ENCODE data around the gene SEL1L.
"Not testable (repeated sequence)": the region's sequence is repeated elsewhere in the genome, so short reads cannot be mapped to it uniquely, and the experiment has no call there.

The SEL1L gene

DNA sequence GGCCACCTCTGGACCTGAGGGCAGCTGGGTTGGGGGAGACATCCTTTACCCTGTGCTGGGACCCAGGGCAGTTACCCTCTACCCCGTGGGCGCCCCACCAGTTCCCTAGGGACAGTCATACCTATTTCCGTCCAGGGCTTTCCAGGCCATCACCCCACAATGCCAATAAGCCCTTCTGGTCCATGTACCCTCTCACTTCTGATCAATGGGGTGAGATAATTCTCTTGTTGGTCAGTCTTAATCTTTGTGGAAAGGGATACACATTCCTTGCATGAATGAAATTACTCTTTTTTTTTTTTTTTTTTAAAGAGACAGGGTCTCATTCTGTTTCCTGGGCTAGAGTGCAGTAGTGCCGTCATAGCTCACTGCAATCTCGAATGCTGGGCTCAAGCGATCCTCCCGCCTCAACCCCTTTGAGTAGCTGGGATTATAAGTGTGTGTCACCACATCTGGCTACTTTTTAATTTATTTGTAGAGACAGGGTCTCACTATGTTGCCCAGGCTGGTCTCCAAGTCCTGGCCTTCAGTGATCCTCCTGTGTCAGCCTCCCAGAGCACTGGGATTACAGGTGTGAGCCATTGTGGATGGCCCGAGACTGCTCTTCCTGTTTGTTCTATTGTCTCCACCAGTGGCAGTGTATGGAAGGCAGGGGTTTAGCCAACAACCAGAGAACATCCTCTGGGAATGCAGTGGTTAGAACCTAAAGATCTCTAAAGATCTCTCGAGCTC lies 87.2 kb downstream of the SEL1L start:
- no peak for DNase-seq

DNA sequence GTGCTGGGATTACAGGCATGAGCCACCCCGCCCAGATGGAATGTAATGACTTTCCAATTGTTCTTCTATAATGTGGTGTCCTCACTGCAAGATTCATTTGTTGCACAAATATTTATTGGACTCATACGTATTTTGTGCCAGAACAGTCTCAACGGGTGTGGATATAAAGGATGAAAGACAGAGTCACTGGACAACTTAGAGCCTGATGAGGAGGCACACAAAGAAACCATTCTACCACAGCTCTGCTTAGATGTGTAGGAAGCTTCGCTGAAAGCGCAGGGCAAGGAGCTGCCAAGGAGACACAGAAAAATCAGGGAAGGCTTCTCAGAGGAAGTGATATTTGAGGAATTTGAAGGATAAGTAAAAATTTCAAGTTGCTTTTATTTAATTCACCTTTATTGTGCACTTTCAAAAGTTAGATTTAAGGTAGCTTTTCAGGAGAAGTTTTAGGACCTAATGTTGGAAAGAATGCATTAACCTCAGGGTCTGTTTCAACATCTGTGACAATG lies 92.0 kb downstream of the SEL1L start:
- DNase-seq: no peak

DNA sequence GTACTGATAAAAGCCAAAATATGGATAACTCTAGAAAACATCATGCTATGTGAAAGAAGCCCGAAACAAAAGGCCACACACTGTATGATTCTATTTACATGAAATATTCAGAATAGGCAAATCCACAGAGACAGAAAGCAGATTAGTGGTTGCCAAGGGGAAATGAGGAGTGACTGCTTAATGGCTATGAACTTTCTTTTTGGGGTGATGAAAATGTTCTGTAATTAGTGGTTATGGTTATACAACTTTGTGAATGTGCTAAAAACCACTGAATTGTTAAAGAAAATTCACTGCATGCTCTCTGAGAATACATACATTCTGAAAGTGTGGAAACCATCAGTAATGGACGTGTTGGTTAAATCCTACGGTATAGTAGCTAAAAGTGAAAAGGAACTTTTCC lies 93.6 kb downstream of the SEL1L start:
- DNase-seq: no peak

DNA sequence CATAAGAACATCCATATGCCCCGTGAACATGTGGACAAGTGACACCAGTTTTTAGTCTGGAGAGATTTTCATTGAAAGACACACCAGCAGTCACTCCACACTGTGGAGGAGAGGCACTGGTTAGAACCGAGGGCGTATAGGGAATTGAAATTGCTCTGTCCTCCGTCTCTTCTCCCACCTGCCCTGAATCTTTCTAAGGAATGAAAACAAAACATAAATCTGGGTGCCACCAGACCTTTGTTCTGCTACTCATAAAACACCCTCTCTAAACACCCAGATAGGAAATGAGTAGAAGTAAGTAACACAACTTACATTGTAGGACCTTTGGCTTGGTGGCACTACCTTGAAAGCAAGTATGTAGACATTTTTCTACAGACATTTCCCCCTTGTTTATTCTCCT lies 96.4 kb downstream of the SEL1L start:
- no peak for DNase-seq

DNA sequence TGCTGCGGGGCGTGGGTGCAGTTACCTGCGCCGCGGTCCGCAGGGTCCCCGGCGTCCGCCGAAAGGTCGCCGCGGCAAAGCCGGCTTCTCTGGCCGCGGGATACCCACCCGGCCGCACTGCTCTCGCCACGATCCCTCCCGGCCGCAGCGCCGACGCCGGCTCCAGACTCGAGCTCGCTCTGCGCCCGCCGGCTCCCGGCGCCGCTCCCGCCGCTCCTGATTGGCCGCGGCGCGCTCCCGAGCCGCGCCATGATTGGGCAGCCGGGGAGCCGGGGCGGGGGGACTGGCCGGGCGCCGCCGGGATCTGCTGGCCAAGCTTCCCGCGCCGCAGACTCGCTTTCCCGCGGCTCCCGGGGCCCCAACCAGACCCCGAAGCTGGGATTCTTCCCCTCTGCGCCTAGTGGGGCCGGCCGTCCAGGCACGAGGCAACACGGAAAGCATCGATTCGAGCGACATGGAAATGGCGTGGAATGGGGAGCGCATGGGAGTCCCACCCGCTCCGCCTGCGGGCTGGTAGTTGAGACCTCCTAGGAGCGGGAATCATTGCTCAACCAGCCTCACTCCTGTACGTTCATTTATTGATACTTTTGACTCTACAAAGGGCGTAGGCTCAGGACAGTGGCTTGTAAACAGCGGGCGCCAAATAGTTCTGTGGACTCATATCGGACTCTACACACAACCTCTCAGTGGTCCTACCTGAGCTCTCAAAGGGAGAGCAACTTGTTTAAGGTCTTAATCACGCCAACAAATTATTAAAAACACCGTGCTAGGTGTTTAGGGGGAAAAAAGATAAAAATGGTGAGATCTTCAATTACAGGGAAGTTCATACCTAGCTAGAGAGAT lies 97.1 kb downstream of the SEL1L start:
- DNase-seq: peak; percentile 58

- peak; percentile 5 for DNase-seq
Measured at GRCh38 chr14:81435391-81436295, 98.0 kb downstream of the SEL1L start.

DNA sequence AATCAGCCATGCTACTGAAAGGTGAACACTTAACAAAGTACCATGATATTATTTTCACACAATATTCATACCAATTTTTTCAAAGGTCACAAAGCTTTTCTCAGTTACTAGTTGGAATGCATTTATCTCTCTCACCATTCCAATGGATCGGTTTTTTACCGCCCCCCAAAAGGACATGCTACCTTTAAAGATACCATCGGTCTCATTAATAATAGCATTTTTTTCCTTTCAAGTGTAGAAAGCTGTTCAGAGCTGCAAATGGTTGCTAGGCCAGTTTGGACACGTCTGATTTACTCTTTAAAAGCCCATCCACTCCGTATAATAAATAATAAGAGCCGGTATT lies 98.6 kb downstream of the SEL1L start:
- no peak for DNase-seq

- DNase-seq: no peak
Measured at GRCh38 chr14:81434230-81434629, 99.4 kb downstream of the SEL1L start.

DNA sequence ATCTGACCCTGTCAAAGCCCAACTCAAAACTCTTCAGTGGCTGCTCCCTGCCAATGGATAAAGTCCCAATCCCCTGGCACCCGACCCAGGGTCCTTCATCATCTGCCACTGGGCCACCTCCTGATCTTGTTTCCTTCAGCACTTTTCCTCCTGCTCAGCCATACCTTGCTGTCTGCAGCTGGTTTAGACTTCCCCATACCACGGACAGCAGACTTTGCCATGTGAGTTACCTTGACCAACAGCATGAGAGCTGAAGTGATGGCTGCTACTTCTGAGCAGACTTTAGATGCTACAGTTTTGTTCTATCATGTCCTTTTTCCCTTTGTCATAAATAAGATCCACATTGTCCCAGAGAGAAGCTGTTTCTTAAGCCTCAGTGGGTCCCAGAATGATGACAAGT lies 100.3 kb downstream of the SEL1L start:
- DNase-seq: no peak

DNA sequence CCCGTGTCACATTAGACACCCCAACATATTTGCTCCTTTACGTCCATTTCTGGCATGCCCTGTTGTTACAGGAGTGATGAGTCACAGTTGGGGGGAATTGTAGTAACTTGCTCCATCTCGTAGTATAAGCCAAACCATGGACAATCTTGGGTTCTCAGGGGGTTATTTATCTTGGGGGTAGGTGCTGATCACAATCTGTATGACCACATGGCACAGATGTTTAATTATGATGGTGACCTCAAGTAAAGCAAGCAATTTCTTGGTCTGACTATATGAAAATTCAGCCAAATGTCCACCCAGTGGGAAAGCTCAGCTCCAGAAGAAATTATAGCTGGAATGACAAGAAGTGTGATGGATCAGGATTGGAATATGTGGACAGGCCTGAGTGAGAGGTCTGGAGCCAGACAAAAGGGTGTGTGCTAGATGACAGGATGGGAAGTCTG lies 101.4 kb downstream of the SEL1L start:
- DNase-seq: no peak

- no peak for DNase-seq
Measured at GRCh38 chr14:81430235-81430634, 103.4 kb downstream of the SEL1L start.

DNA sequence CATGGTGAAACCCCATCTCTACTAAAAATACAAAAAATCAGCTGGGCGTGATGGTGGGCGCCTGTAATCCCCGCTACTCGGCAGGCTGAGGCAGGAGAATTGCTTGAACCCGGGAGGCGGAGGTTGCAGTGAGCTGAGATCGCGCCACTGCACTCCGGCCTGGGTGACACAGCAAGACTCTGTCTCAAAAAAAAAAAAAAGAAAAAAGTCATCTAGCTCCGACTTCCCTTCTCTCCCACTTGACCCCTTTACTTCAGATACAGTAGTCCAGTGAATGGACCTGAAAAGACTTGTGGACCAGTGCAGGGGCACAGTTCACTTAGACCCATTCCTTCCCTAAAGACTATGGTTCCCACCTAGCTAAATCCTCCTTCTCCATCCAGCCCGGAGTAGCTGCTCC lies 103.9 kb downstream of the SEL1L start:
- not testable (repeated sequence) for DNase-seq

DNA sequence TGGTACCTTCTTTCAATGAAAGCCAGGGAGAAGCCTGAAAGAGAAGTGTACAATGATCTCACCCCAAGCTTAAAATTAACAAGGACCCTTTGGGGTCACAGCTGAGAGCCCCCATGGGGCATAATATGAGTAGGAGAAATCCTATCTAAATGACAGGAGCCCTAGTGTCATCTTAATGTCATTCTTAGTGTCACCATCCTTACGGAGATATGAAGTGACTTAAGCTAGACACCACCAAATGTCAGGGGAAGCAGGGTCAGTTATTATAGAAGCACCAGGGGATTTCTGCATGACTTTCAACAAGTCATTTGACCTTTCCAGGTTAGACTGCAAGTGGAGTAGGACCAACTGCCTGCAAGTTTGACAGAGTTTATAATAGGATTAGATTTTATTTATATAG lies 104.6 kb downstream of the SEL1L start:
- no peak for DNase-seq

DNA sequence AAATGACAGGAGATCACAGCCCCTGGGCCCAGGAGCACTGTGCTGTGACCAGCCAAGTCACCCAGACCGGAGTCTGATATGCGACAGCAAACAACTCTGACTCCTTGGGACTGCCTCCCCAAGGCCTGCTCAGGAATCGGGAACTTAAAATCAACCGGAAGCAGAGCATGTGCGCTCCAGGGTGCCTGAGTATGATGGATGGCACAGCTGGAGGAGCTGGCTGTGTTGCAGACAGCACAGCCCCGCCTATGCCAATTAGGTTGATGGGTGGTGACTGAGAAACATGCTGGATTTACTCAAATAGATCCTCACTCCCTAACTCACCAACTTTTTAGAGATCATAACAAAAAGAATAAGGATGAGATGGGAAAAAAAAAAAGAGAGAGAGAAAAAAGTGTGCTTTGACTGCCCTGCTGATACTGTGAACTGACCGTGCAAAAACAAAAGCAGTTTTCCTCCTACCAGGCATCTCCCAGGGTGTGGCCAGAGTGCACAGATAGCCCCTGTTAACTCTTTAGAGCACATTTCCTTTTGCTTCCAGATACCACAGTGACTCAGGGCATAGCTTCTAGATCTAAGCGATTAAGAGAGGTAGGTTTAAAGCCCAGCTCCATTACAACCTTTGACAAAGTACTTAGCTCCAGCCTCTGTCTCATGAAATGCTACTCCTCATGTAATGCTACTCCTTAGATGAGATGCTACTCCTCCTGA lies 106.2 kb downstream of the SEL1L start:
- DNase-seq: no peak

DNA sequence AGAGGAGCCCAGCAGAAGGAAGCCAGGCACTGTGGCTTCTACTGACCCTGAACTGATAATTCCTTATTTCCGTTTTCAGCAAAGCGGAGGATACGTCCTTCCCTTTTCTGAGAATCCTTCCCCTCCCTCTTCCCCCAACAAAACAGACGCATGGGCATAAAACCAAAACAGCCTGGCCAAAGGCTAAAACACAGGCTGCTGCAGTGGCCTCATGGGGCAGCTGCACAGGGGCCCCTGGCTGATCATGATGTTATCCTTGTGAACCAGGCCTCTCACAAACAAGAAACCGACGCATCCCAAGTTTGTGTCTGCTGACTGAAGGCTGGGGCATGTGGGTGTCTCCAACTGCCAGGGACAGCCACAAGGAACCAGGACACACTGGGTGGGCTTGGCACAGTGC lies 110.1 kb downstream of the SEL1L start:
- DNase-seq: no peak
